Left ventricle myocardium inferior (tissue), 1 donor: ENCODE results near the gene ARMC5. TPM values are rescaled to one million over a fixed set of nuclear protein-coding genes. Genes with fewer than 3 reads are reported as not detected.

Experiments
- DNase-seq: peaks from one replicate; pipeline ENCODE4 v3.0.0-alpha.2; 2020
- H3K27ac ChIP-seq: fragments of 200-600 bp; replicated peaks from 2 replicates; pipeline ENCODE4 v1.8.0; 2021
- H3K27me3 ChIP-seq: fragments of 200-600 bp; 2 replicates; pipeline ENCODE4 v1.8.0; 2021; ENCODE audit warnings: low read depth
- H3K36me3 ChIP-seq: fragments of 200-600 bp; 2 replicates; pipeline ENCODE4 v1.8.0; 2021
- H3K4me1 ChIP-seq: fragments of 200-600 bp; 2 replicates; pipeline ENCODE4 v1.8.0; 2021
- H3K4me3 ChIP-seq: fragments of 200-600 bp; 2 replicates; pipeline ENCODE4 v1.8.0; 2021; ENCODE audit warnings: mild to moderate bottlenecking, moderate library complexity
- H3K9me3 ChIP-seq: fragments of 200-600 bp; replicated peaks from 2 replicates; pipeline ENCODE4 v1.8.0; 2021
- intact Hi-C: fragments of 100-400 bp; cut with micrococcal nuclease; formaldehyde crosslinking; loops from one replicate; pipeline ENCODE4 v1.11.0; 2022
- long read RNA-seq: library from polyadenylated mRNA; unstranded; transcript quantifications from one replicate; pipeline ENCODE4 v2.0.0, GENCODE V29; 2021
- total RNA-seq: library from RNA; stranded (reverse); fragmentation: NEBNext Ultra II Directional; extraction: Animal tissue kit (Norgen Biotek cat#: 25700); gene quantifications from one replicate; pipeline ENCODE4 v1.2.1, GENCODE V29; 2021
- TF ChIP-seq, protein P1 (sequence below): fragments of 200-600 bp; IDR thresholded peaks from 2 replicates; pipeline ENCODE4 v1.8.0; 2021; ENCODE audit warnings: antibody characterized with exemption, mild to moderate bottlenecking, borderline replicate concordance
- donor health status: DM: no; HTN: yes; CAD: no; lungs with severe emphysema.

ARMC5 gene, protein sequence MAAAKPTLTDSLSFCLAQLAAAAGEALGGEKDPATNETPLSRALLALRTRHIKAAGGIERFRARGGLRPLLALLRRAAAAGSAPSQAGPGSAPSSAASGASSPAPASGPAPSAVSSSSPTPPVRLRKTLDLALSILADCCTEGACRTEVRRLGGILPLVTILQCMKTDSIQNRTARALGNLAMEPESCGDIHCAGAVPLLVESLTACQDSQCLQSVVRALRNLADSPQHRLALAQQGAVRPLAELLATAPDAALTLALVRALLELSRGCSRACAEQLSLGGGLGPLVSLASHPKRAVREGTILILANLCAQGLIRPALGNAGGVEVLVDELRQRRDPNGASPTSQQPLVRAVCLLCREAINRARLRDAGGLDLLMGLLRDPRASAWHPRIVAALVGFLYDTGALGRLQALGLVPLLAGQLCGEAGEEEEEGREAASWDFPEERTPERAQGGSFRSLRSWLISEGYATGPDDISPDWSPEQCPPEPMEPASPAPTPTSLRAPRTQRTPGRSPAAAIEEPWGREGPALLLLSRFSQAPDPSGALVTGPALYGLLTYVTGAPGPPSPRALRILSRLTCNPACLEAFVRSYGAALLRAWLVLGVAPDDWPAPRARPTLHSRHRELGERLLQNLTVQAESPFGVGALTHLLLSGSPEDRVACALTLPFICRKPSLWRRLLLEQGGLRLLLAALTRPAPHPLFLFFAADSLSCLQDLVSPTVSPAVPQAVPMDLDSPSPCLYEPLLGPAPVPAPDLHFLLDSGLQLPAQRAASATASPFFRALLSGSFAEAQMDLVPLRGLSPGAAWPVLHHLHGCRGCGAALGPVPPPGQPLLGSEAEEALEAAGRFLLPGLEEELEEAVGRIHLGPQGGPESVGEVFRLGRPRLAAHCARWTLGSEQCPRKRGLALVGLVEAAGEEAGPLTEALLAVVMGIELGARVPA
- 5.8 TPM for total RNA-seq
- long read RNA-seq, transcript ARMC5-201 (6 exons, 3,612 nt), result major isoform, 17 of 30 reads
- long read RNA-seq, partial matches to known transcripts, result 6 of 30 reads
- long read RNA-seq, other reads (novel, unspliced or antisense), result 4 of 30 reads

GRCh38 chr16:31458844-31459686, at the start of gene ARMC5:
Gene ARMC5 (plus strand): TSS chr16:31459501. CDS start chr16:31459525, 24 bp downstream.
- DNase-seq, result peak; percentile 97
- intact Hi-C loops, result loop anchor here (10.0 kb wide), 1 partner anchor 474 kb away; the partner anchor contains the start of gene HSD3B7

GRCh38 chr16:31410082-31410481, 49.2 kb upstream of the ARMC5 start:
- Histone ChIP-seq H3K36me3 (no peaks in the 10 kb centered on the region), H3K9me3 (no peaks in the 10 kb centered on the region), H3K4me3 (no peak overlapping the region), H3K4me1 (no peaks in the 10 kb centered on the region), H3K27me3 (peaks cover 34% of the 10 kb centered on the region), H3K27ac (no peak overlapping the region)
- TF ChIP-seq, protein P1, sequence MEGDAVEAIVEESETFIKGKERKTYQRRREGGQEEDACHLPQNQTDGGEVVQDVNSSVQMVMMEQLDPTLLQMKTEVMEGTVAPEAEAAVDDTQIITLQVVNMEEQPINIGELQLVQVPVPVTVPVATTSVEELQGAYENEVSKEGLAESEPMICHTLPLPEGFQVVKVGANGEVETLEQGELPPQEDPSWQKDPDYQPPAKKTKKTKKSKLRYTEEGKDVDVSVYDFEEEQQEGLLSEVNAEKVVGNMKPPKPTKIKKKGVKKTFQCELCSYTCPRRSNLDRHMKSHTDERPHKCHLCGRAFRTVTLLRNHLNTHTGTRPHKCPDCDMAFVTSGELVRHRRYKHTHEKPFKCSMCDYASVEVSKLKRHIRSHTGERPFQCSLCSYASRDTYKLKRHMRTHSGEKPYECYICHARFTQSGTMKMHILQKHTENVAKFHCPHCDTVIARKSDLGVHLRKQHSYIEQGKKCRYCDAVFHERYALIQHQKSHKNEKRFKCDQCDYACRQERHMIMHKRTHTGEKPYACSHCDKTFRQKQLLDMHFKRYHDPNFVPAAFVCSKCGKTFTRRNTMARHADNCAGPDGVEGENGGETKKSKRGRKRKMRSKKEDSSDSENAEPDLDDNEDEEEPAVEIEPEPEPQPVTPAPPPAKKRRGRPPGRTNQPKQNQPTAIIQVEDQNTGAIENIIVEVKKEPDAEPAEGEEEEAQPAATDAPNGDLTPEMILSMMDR, result no peak
- DNase-seq, result no peak
- intact Hi-C loops, result no loop called here

More at GRCh38 chr16:31458844-31459686, at the start of gene ARMC5:
- Histone ChIP-seq H3K9me3 (no peaks in the 10 kb centered on the region), H3K27me3 (no peaks in the 10 kb centered on the region), H3K36me3 (peaks cover 22% of the 10 kb centered on the region), H3K27ac (peak within 1 kb of the TSS; percentile 99), H3K4me3 (peak within 1 kb of the TSS; percentile 83), H3K4me1 (peaks cover 62% of the 10 kb centered on the region)
- TF ChIP-seq, protein P1, result peak; percentile 71

DNA sequence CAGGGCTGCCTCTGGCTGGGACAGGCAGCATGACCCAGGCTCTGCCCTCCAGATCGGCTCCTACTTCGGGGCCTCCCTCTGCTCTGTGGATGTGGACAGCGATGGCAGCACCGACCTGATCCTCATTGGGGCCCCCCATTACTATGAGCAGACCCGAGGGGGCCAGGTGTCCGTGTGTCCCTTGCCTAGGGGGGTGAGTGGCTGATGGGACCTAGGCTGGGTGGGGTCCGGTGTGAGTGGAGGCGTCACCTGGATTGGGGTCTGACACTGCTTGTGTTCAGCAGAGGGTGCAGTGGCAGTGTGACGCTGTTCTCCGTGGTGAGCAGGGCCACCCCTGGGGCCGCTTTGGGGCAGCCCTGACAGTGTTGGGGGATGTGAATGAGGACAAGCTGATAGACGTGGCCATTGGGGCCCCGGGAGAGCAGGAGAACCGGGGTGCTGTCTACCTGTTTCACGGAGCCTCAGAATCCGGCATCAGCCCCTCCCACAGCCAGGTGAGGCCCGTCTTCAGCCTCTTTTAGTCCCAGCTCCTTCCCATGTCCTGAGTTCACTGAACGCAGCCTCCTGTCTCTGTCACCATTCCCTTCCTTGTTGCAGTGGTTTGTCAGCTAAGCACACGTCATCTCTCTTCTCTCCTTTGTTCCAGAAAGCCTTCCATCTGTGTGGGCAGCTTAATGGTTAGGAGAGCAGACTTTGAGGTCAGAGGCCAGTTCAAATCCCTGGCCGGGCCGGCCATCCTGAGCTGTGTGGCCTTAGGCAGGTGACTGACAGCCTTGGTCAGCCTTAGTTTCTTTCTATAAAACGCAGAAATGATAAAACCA, 48.1 kb upstream of the ARMC5 start:
- Histone ChIP-seq H3K4me3 (no peak overlapping the region), H3K36me3 (no peaks in the 10 kb centered on the region), H3K27ac (no peak overlapping the region), H3K9me3 (no peaks in the 10 kb centered on the region), H3K4me1 (no peaks in the 10 kb centered on the region), H3K27me3 (peaks cover 37% of the 10 kb centered on the region)
- no peak for DNase-seq
- intact Hi-C loops, result no loop called here
- TF ChIP-seq, protein P1, result no peak

DNA sequence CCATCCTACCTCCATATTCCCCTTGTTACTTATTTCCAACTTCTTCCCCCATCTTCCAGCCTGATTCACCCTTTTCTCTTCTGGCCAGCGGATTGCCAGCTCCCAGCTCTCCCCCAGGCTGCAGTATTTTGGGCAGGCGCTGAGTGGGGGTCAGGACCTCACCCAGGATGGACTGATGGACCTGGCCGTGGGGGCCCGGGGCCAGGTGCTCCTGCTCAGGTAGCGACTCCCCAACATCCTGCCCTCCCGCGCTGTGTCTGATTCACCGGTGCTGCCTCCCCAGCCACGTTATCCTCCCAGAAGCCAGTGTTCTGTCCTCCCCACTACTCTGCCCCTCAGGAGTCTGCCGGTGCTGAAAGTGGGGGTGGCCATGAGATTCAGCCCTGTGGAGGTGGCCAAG, 46.6 kb upstream of the ARMC5 start:
- H3K27me3 ChIP-seq, result peaks cover 37% of the 10 kb centered on the region
- no peak for DNase-seq
- H3K4me1 ChIP-seq, result no peaks in the 10 kb centered on the region
- H3K4me3 ChIP-seq, result no peak overlapping the region
- H3K36me3 ChIP-seq, result no peaks in the 10 kb centered on the region
- H3K27ac ChIP-seq, result no peak overlapping the region
- H3K9me3 ChIP-seq, result peaks cover 4% of the 10 kb centered on the region
- TF ChIP-seq, protein P1, result no peak
- intact Hi-C loops, result no loop called here
